Naive thymus-derived CD8-positive, alpha-beta T cell (primary cell): ENCODE data around the gene CACNG7. TPM values are rescaled to one million over a fixed set of nuclear protein-coding genes. Genes with fewer than 3 reads are reported as not detected.
"Not testable (repeated sequence)": the region's sequence is repeated elsewhere in the genome, so short reads cannot be mapped to it uniquely, and the experiment has no call there.

Source experiments
- ATAC-seq, 2 donors: fragments of 150-1000 bp; cut with Tn5 transposase in 1 of 2; sonication (Bioruptor Pico), chemical (Tn5 transposase) in 1 of 2; 1 replicate in 1 of 2; 2 replicates in 1 of 2; pipeline ENCODE4 v1.10.0; 2021; ENCODE audit warnings: mild to moderate bottlenecking in 2 of 2, moderate library complexity in 2 of 2
- POLR2A ChIA-PET: fragments of 350-600 bp; sonication (Branson Sonifier 250); formaldehyde crosslinking; loops from one replicate; lab custom pipeline; 2021; ENCODE audit warnings: antibody characterized with exemption; lab: Charles Lee
- DNase-seq, 10 donors: peaks; one replicate each; pipeline versions ENCODE4 v3.0.0 to v3.0.0-alpha.2; 2020 to 2022
- H3K27ac Mint-ChIP-seq, 10 donors: one replicate each; pipeline ENCODE4 v1.8.0; 2020 to 2022; ENCODE audit warnings: mild to moderate bottlenecking in 10 of 10, mixed read lengths in 10 of 10, moderate library complexity in 4 of 10, inconsistent platforms in 1 of 10
- H3K27me3 Mint-ChIP-seq, 5 donors: one replicate each; pipeline ENCODE4 v1.8.0; 2021 to 2022; ENCODE audit warnings: mixed read lengths in 5 of 5
- H3K36me3 Mint-ChIP-seq, 3 donors: one replicate each; pipeline ENCODE4 v1.8.0; 2020 to 2022; ENCODE audit warnings: mixed read lengths in 3 of 3, mild to moderate bottlenecking in 2 of 3, inconsistent platforms in 1 of 3
- H3K4me1 Mint-ChIP-seq, 4 donors: one replicate each; pipeline ENCODE4 v1.8.0; 2021 to 2022; ENCODE audit warnings: mixed read lengths in 4 of 4
- H3K4me3 Mint-ChIP-seq, 10 donors: one replicate each; pipeline ENCODE4 v1.8.0; 2020 to 2022; ENCODE audit warnings: mild to moderate bottlenecking in 10 of 10, mixed read lengths in 10 of 10, moderate library complexity in 6 of 10, inconsistent platforms in 1 of 10
- H3K9me3 Mint-ChIP-seq, 9 donors: one replicate each; pipeline ENCODE4 v1.8.0; 2020 to 2022; ENCODE audit warnings: mixed read lengths in 9 of 9, mild to moderate bottlenecking in 3 of 9, inconsistent platforms in 1 of 9, moderate library complexity in 1 of 9
- polyA plus RNA-seq, 3 donors: library from polyadenylated mRNA; unstranded; fragments of 300-500 nt; fragmentation: Illumina TruSeq; gene quantifications; one replicate each; pipeline ENCODE4 v1.2.3, GENCODE V29; 2021
- total RNA-seq, 8 experiments: library from RNA in 2 of 8; stranded (reverse) in 2 of 8; gene quantifications; one replicate each; pipeline ENCODE4 v1.2.3 and lab custom pipeline; 2021 to 2026

The CACNG7 gene
- total and polyA plus RNA-seq, 5 experiments from 2014 or later, result not detected

DNA sequence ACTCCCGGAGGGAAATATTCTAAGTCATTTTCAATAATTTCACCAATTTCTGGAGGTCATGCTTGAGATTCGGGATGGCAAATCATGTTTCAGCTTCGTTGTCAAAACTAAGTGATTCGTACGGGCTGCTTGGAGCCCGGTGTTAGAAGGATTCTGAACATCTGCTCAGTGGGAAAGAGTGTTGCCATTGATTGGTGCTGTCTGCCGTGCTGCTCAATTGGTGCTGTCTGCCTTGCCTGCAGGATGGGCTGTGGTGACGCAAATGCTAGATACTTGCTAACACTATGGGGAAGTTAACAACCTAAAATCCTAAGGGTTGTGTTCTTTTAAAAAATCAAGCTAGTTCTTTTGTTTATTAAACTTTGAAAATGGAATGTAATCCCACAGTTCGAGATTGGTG, 36.4 kb downstream of the CACNG7 start:
- no peak overlapping the region for H3K4me3 Mint-ChIP-seq
- H3K4me1 Mint-ChIP-seq, result peaks cover 0 to 12% (median 2%) of the 10 kb centered on the region in 4 donors
- POLR2A ChIA-PET, result no interaction called here
- H3K27me3 Mint-ChIP-seq, result peaks cover 24 to 68% (median 47%) of the 10 kb centered on the region in 5 donors
- DNase-seq, result no peak
- peaks cover 0 to 12% (median 0%) of the 10 kb centered on the region in 3 donors for H3K36me3 Mint-ChIP-seq
- H3K9me3 Mint-ChIP-seq, result peaks cover 0 to 5% (median 0%) of the 10 kb centered on the region in 9 donors
- H3K27ac Mint-ChIP-seq, result no peak overlapping the region
- no peak for ATAC-seq

GRCh38 chr19:53945998-53946397, 36.9 kb downstream of the CACNG7 start:
- POLR2A ChIA-PET, result no interaction called here
- Mint-ChIP-seq H3K36me3 (peaks cover 0 to 12% (median 0%) of the 10 kb centered on the region in 3 donors), H3K9me3 (peaks cover 0 to 4% (median 0%) of the 10 kb centered on the region in 9 donors), H3K27me3 (peaks cover 23 to 62% (median 44%) of the 10 kb centered on the region in 5 donors), H3K27ac (no peak overlapping the region), H3K4me3 (no peak overlapping the region), H3K4me1 (peaks cover 0 to 12% (median 2%) of the 10 kb centered on the region in 4 donors)
- no peak for DNase-seq
- ATAC-seq, result no peak

GRCh38 chr19:53947624-53948023, 38.5 kb downstream of the CACNG7 start:
- no peak overlapping the region for H3K27ac Mint-ChIP-seq
- POLR2A ChIA-PET, result interaction anchor here (0.6 kb wide), 1 partner anchor 49 kb away, joined by 4 read pairs; no protein-coding TSS in a partner anchor
- peaks cover 0 to 8% (median 0%) of the 10 kb centered on the region in 3 donors for H3K36me3 Mint-ChIP-seq
- peaks cover 28 to 62% (median 42%) of the 10 kb centered on the region in 5 donors for H3K27me3 Mint-ChIP-seq
- peaks cover 0 to 4% (median 0%) of the 10 kb centered on the region in 9 donors for H3K9me3 Mint-ChIP-seq
- ATAC-seq, result no peak
- no peak for DNase-seq
- H3K4me3 Mint-ChIP-seq, result no peak overlapping the region
- peaks cover 0 to 6% (median 2%) of the 10 kb centered on the region in 4 donors for H3K4me1 Mint-ChIP-seq

GRCh38 chr19:53948611-53949010, 39.5 kb downstream of the CACNG7 start:
- H3K27ac Mint-ChIP-seq, H3K36me3 Mint-ChIP-seq, H3K9me3 Mint-ChIP-seq, H3K4me1 Mint-ChIP-seq, ATAC-seq, POLR2A ChIA-PET, H3K4me3 Mint-ChIP-seq, DNase-seq: not testable (repeated sequence)
- H3K27me3 Mint-ChIP-seq, result peaks cover 25 to 54% (median 39%) of the 10 kb centered on the region in 5 donors

GRCh38 chr19:53951436-53951835, 42.4 kb downstream of the CACNG7 start:
- no peaks in the 10 kb centered on the region for H3K4me1 Mint-ChIP-seq
- peaks cover 23 to 57% (median 36%) of the 10 kb centered on the region in 5 donors for H3K27me3 Mint-ChIP-seq
- H3K4me3 Mint-ChIP-seq, result no peak overlapping the region
- no peak for DNase-seq
- H3K9me3 Mint-ChIP-seq, result peaks cover 0 to 6% (median 2%) of the 10 kb centered on the region in 9 donors
- POLR2A ChIA-PET, result no interaction called here
- H3K27ac Mint-ChIP-seq, result no peak overlapping the region
- ATAC-seq, result no peak
- peaks cover 0 to 6% (median 0%) of the 10 kb centered on the region in 3 donors for H3K36me3 Mint-ChIP-seq

GRCh38 chr19:53951947-53952346, 42.9 kb downstream of the CACNG7 start:
- no peak overlapping the region for H3K27ac Mint-ChIP-seq
- no peak overlapping the region for H3K4me3 Mint-ChIP-seq
- no peaks in the 10 kb centered on the region for H3K4me1 Mint-ChIP-seq
- H3K36me3 Mint-ChIP-seq, result peaks cover 0 to 6% (median 0%) of the 10 kb centered on the region in 3 donors
- DNase-seq (no peak), ATAC-seq (no peak)
- POLR2A ChIA-PET, result interaction anchor here (0.7 kb wide), 1 partner anchor 102 kb away, joined by 3 read pairs; no protein-coding TSS in a partner anchor
- peaks cover 0 to 6% (median 2%) of the 10 kb centered on the region in 9 donors for H3K9me3 Mint-ChIP-seq
- peaks cover 24 to 61% (median 38%) of the 10 kb centered on the region in 5 donors for H3K27me3 Mint-ChIP-seq

- DNase-seq (no peak), ATAC-seq (no peak)
- H3K36me3 Mint-ChIP-seq, result peaks cover 0 to 6% (median 0%) of the 10 kb centered on the region in 3 donors
- H3K9me3 Mint-ChIP-seq, result peaks cover 0 to 8% (median 2%) of the 10 kb centered on the region in 9 donors
- no peak overlapping the region for H3K27ac Mint-ChIP-seq
- H3K4me3 Mint-ChIP-seq, result no peak overlapping the region
- peaks cover 0 to 2% (median 1%) of the 10 kb centered on the region in 4 donors for H3K4me1 Mint-ChIP-seq
- POLR2A ChIA-PET, result no interaction called here
- peaks cover 24 to 64% (median 41%) of the 10 kb centered on the region in 5 donors for H3K27me3 Mint-ChIP-seq
Measured at GRCh38 chr19:53953383-53953782, 44.3 kb downstream of the CACNG7 start.

DNA sequence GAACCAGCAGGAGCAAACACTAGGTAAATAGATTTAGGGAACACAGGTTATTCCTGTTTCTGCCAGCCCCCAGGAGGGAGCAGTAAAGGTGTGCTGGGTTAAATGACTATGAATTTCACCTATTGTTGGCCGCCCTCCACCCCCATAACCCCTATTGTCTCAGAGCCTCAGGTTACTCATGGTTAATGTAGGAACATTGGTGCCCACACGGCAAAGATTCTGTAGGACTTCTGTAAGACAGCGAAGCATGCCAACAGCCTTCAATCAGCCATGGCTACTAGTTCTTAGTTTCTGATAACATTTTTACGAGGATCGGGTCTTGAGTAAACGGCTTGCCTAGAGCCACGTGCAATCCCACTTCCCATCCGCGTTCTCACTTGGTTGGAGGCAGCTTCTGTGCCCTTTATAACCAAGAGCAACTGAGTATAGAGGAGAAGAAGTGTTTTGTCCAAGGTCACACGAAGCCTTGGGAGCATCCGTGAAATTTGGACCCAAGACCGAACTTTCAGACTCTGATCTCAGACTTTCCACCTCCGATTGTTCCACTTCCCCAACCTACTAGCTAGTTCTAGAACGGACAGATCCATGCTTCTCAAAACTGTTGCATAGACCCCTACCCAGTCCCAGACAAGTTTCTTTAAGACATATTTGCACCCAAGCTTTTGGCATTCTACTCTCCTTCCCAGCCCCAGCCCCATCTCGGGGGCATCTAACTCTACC, 48.5 kb downstream of the CACNG7 start:
- Mint-ChIP-seq H3K4me1 (peaks cover 4 to 29% (median 11%) of the 10 kb centered on the region in 4 donors), H3K9me3 (peaks cover 0 to 14% (median 2%) of the 10 kb centered on the region in 9 donors), H3K4me3 (no peak overlapping the region), H3K36me3 (peaks cover 0 to 10% (median 4%) of the 10 kb centered on the region in 3 donors), H3K27me3 (peaks cover 39 to 74% (median 54%) of the 10 kb centered on the region in 5 donors), H3K27ac (no peak overlapping the region)
- no peak for DNase-seq
- POLR2A ChIA-PET, result no interaction called here
- no peak for ATAC-seq

- ATAC-seq, result no peak
- H3K27ac Mint-ChIP-seq, result no peak overlapping the region
- peaks cover 0 to 10% (median 4%) of the 10 kb centered on the region in 3 donors for H3K36me3 Mint-ChIP-seq
- no peak for DNase-seq
- H3K4me3 Mint-ChIP-seq, result no peak overlapping the region
- H3K9me3 Mint-ChIP-seq, result peaks cover 0 to 14% (median 2%) of the 10 kb centered on the region in 9 donors
- POLR2A ChIA-PET, result no interaction called here
- peaks cover 4 to 29% (median 11%) of the 10 kb centered on the region in 4 donors for H3K4me1 Mint-ChIP-seq
- H3K27me3 Mint-ChIP-seq, result peaks cover 39 to 74% (median 54%) of the 10 kb centered on the region in 5 donors
Measured at GRCh38 chr19:53958168-53958571, 49.1 kb downstream of the CACNG7 start.

- peaks cover 0 to 10% (median 5%) of the 10 kb centered on the region in 3 donors for H3K36me3 Mint-ChIP-seq
- H3K27ac Mint-ChIP-seq, result peak overlapping the region in 1 of 10 donors; percentile 35
- peak overlapping the region in 1 of 10 donors; percentile 20 for H3K4me3 Mint-ChIP-seq
- ATAC-seq (no peak), DNase-seq (no peak)
- POLR2A ChIA-PET, result interaction anchor here (0.7 kb wide), 1 partner anchor 571 kb away, joined by 3 read pairs; no protein-coding TSS in a partner anchor
- peaks cover 0 to 11% (median 0%) of the 10 kb centered on the region in 9 donors for H3K9me3 Mint-ChIP-seq
- peaks cover 41 to 83% (median 57%) of the 10 kb centered on the region in 5 donors for H3K27me3 Mint-ChIP-seq
- H3K4me1 Mint-ChIP-seq, result peaks cover 4 to 37% (median 13%) of the 10 kb centered on the region in 4 donors
Measured at GRCh38 chr19:53958823-53959757, 50.0 kb downstream of the CACNG7 start.

- POLR2A ChIA-PET, result no interaction called here
- peaks cover 46 to 86% (median 63%) of the 10 kb centered on the region in 5 donors for H3K27me3 Mint-ChIP-seq
- peak overlapping the region in 1 of 10 donors; percentile 49 for H3K27ac Mint-ChIP-seq
- peak overlapping the region in 1 of 10 donors; percentile 16 for H3K4me3 Mint-ChIP-seq
- peaks cover 0 to 11% (median 0%) of the 10 kb centered on the region in 9 donors for H3K9me3 Mint-ChIP-seq
- DNase-seq (no peak), ATAC-seq (no peak)
- H3K4me1 Mint-ChIP-seq, result peaks cover 4 to 48% (median 16%) of the 10 kb centered on the region in 4 donors
- peaks cover 0 to 9% (median 5%) of the 10 kb centered on the region in 3 donors for H3K36me3 Mint-ChIP-seq
Measured at GRCh38 chr19:53960187-53960586, 51.1 kb downstream of the CACNG7 start.

GRCh38 chr19:53960886-53961285, 51.8 kb downstream of the CACNG7 start:
- peak overlapping the region in 1 of 10 donors; percentile 2 for H3K27ac Mint-ChIP-seq
- ATAC-seq, result no peak
- POLR2A ChIA-PET, result no interaction called here

More at GRCh38 chr19:53960886-53961285, 51.8 kb downstream of the CACNG7 start:
- Mint-ChIP-seq H3K36me3 (peaks cover 0 to 9% (median 4%) of the 10 kb centered on the region in 3 donors), H3K27me3 (peaks cover 48 to 86% (median 66%) of the 10 kb centered on the region in 5 donors), H3K4me3 (no peak overlapping the region), H3K4me1 (peaks cover 6 to 50% (median 18%) of the 10 kb centered on the region in 4 donors), H3K9me3 (peaks cover 0 to 14% (median 0%) of the 10 kb centered on the region in 9 donors)
- DNase-seq, result no peak
